Cortex of kidney (tissue), 1 donor: ENCODE data around the gene FAM149A.

Experiments used
- DNase-seq: peaks from one replicate; lab custom pipeline; 2025; lab: John Stamatoyannopoulos, UW

Gene FAM149A

DNA sequence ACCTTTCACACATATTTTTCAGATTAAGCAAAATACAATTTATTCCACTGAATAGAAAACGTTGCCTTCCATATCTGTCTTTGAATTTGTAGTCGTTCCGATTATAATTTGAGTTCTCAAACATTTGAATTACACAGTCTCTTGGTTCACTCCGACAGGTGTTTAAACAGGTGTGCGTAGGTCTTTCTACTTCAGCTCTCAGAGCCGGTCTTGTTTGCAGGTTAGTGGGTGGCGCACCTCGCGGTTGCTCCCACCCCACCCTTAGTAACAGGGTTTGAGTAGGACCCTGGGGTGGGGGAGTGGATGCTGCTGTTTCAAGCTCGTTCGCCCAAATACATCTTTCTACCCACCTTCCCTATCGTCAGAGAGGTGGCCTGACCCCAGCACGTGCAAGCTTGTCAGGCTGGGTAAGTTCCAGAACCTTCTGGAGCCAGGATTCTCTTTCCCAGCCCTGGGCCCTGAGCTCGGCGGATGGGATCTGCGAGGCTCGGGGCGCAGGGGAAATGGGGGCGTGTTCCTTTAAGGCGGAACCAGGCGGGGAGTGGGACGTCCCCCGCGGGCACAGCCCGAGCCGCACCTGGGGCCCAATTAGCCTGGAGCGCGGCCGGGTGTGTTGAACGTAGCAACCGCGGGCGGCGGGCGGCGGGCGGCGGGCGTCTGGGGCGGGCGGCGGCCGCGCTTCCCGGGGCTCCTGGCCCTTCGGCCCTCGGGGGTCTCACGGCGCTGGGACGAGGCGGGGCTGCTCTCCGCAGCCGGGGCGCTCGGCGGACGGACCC lies at the start of gene FAM149A:
FAM149A (plus strand) TSS at position 591 of the 776 bp plus-strand sequence.
- no peak for DNase-seq

DNA sequence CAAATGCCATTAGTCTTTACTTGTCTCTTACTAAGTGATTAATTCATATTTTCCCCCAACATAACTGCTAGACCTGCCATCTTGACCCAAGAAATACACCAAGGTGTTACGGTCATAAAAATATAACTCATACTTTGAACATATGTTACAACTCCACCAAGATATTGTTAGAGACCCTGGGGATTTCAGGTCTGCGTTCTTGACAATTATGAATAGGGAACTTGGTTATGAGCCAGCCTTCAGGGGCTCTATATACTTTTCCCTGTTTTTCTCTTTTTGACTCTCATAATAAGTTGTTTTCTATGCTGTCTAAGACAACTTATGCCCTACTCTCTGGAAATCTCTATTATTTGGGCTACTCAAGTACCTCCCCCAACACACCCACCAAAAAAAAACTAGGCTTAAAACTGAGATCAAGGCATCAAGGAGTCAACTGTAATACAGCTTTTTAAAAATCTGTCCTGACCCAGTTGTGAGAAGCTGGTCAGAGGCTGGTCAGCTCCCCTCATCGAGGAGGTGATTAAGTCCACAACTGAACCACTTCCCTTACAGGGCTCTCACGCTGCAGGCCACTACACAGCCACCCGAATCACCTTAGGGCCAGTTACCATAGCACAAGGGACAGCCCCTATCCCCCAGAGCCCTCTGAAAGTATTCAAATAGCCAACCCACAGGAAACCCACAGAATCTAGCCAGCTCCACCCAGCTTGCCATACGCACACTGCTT lies 46.1 kb upstream of the FAM149A start:
- DNase-seq, result no peak

DNA sequence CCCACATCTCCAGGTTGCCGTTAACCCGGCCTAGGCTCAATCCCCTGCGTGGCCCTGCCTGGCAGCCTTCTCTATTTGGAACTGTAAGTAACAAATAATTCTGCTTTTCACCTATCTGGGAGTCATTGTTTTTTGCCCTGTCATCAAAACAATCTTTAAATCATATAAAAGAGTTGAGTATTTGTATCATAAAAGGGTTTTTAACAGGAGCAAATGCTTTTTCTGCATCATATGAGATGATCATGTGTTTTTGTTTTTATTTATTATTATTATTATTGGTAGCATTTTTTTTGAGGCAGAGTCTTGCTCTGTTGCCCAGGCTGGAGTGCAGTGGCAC lies 45.6 kb upstream of the FAM149A start:
- no peak for DNase-seq

DNA sequence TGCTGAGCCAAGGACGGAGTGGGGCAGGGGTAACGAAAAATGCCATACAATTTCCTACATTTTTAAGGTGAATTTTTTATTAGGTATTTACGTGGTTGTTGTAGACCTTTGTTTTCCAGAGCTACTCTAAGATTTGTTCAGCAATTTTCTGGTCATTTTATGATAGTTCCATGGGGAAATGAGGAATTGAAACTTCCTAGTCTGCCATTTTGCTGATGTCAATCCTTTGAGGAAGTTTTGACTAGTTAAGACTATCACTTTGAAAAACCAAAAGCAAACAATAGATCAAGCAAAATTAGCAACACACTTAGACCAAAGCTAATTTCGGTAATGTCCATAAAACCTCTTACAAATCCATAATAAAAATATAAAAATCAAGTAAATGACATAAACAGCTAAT lies 42.6 kb upstream of the FAM149A start:
- DNase-seq, result no peak

DNA sequence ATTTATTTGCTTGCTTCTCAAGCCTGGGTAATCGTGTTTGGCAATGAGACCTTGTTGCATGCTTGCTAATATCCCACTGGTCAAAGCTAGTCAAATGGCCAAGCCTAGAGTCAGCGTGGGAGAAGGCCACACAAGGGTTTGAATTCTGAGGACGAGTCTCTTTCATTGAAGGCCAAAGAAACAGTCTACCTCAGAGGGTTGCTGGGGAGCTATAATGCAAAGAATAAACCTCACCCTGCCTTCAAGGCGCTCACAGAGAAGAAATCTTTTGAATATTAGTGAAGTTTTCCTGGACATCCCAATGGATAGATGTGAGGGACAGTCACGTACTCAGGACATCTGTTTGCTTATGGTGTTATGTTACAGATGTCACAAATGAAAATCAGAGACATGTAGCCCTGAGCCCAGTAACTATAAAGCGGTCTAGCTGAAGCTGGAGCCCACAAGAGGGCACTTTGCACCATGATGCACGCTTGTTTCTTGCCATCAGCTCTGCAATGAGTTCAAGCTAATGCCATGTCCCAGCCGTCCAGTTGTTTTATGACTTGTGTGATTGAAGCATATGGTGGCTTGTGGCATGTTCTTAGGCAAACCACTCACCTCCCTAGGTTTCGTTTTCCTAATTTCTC lies 36.6 kb upstream of the FAM149A start:
- DNase-seq, result no peak

DNA sequence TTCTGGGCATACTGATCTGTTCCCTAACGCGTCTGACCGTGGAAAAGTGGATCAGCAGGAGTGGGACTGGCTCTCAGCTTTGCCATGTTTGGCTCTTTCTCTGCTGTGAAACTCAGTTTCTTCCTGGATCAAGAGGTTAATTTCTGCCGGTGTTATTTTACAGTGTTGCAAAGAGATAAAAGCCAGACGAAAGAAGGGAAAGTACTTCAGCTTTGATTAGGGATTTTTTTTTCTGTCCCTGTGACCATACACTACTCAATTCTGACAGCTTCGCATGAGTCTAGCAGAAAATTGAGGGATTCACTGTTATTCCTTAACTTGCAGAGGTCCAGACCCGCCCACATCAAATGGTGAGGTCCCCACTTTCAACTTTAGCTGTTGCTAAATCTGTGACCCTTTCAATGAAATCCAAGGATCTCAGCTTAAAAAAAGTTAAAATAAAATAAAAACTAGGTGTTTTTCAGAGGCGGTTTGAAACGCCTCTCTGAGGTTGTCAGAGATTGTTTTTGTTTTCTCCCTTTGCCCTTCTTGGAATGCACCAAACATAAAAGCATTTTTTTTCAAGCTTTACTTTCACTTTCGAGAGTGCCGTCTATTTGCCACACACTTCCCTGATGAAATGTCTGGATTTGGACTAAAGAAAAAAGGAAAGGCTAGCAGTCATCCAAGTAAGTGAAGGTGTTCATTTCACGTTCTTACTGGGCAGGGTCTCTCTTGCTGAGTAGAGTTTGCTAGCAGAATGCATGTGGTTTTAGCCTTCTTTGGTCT lies 35.7 kb upstream of the FAM149A start, which contains the start of gene TLR3:
TLR3 (plus strand) TSS at position 576 of the 768 bp plus-strand sequence. CDS start 7,464 bp downstream, outside the sequence.
- no peak for DNase-seq

DNA sequence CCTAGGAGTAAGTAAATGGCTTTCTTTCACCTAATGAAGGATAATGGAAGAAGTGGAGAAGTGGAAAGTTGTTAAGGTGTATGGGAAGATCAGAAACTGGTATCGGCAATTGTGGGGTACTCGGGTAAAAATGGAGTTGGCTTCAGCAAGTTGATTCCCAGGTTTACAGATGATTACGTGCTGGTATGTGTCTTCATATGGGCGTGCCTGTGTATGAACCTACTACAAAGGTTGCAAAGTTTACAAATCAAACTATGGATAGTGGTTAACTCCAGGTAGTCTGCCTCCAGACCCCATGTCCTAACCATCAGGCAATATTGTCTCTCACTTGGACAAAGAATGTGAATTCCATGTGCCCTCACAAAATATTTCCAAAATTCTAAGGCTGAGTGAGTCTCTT lies 34.8 kb upstream of the FAM149A start:
- no peak for DNase-seq

DNA sequence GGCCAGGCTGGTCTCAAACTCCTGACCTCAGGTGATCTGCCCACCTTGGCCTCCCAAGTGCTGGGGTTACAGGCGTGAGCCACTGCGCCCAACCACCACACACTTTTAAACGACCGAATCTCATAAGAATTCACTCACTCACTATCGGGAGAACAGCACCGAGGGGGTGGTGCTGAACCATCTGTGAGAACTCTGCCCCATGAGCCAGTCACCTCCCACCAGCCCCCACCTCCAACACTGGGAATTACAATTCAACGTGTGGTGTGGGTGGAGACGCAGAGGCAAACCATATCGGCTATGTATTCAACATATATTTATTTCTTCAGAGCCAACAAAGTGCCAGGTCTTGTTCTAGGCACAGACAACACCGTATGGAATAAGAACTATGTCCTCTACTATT lies 32.0 kb upstream of the FAM149A start:
- no peak for DNase-seq

DNA sequence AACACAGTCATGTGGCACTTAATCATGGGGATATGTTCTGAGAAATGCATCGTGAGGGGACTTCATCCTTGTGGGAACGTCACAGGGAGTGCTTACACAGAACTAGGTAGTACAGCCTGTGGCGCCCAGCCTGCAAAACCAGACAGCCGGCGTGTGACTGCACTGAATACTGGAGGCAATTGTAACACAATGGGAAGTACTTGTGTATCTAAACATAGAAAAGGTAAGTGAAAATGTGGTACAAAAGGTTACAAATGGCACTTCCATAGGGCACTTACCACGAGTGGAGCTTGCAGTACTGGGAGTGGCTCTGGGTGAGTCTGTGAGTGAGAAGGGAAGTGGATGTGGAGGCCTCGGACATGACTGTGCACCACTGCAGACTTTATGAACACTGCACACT lies 30.3 kb upstream of the FAM149A start:
- DNase-seq, result no peak

DNA sequence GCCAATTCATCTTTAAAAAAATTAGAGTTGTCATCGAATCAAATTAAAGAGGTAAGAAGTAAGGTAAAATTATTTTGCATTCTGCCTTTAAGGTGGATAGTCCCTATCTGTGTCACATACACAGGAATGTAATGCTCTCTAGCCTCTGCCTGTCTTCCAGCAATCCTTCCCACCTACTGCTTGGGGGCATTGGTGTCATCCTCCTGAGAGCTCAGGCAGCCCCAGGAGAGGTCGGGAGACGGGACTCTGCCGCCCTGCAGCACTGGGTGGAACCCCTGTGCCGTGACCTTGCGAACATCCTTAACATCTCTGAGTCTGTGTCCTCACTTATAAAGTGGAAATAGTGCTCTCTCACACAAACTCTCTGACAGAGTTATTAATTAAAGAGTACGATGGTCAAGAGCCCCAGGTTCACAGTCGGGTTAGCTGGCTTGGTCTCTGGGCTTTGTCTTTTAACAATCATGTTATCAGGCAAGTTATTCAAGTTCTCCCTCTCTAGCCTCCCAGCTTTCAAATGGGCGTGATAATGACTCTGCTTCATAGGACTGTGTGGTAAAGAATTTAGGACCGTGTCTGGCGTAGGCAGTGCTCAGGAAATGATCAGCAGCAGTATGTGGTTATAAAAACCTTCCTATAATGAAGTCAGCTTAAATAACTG lies 25.4 kb upstream of the FAM149A start:
- DNase-seq, result no peak

DNA sequence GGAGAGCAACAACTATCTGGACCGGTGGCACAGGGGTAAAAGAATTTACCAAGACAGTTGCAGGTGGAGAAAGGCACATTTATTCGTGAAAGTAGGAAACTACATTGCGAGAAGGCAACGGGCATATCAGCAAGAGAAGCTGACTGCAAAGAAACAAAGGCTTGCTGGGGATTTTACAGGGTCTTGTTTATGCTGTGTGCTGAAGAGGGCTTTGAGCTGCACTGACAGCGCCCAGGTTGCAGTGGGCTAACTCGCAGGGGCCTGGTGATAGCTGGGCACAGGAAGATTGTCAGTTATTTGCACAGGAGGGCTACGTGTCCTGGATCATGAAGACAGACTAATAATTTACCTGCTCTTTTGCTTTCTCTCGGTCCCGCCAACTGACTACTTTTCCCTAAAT lies 24.8 kb upstream of the FAM149A start:
- DNase-seq, result no peak

DNA sequence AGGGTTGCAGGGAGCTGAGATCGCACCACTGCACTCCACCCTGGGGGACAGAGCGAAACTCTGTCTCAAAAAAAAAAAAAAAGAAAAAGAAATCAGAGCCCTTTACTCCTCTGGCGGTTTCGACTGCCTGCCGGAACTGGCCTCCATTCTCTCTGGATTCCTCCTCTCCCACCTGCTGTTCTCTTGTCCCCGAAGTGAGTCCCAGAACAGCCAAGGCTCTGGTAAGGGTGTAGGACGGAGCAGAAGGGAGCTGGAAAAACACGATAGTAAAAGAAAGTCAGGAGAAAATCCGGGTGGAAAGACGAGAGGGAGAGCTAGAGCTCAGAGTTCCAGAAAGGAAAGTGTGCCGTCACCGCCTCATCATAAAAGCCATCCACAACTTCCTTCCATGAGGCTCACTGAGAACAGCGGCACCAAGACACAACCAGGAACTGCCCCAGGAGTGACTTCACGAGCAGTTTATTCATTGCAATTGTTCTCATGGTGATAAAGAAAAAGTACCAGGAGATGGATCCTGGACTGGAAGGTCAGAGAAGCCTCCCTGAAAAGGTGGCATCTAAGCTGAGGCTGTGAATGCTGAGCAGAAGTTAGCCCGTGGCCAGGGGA lies 23.2 kb upstream of the FAM149A start:
- no peak for DNase-seq

DNA sequence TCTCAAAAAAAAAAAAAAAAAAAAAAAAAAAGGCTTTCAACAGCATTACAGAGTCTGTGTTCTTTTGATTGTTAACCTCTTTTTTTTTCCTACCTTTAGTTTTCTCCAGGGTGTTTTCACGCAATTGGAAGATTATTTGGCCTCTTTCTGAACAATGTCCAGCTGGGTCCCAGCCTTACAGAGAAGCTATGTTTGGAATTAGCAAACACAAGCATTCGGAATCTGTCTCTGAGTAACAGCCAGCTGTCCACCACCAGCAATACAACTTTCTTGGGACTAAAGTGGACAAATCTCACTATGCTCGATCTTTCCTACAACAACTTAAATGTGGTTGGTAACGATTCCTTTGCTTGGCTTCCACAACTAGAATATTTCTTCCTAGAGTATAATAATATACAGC lies 22.3 kb upstream of the FAM149A start:
- no peak for DNase-seq

DNA sequence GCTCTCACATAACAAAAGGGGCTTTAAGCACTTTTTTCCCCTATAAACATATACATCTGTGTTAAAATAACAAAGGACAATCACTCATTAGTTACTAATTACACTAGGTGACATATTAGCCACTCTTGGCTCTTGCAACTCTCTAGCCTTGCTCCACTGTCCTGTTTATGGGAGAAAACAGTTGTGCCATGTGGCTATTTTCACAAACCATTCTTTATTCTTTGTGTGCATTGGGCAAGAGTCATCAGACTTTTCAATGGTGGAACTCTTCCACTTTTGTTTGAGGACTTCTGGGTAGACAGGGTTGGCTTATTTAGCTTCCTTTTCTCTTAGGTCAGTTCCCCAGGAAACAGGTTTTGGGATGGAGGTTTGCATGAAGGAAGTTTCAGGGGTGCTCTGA lies 16.0 kb upstream of the FAM149A start:
- DNase-seq, result no peak

DNA sequence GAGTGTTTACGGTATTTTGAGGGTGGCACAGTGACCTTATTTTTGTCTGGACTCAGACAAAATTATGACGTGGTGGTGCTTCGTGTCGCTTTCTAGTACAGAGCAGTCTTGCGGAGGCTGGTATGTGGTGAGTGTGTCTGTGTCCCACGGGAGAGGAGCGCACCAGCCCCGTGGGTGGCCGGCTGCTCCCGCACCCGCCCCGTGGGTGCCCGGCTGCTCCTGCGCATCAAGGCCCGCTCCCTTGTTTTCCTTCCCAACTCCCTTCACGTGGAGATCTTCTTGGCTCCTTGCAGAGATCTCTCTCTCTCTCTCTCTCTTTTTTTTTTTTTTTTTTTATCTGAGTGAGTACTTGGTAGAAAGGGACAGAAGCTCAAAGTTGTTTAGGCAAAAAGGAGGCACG lies 12.2 kb upstream of the FAM149A start:
- no peak for DNase-seq

DNA sequence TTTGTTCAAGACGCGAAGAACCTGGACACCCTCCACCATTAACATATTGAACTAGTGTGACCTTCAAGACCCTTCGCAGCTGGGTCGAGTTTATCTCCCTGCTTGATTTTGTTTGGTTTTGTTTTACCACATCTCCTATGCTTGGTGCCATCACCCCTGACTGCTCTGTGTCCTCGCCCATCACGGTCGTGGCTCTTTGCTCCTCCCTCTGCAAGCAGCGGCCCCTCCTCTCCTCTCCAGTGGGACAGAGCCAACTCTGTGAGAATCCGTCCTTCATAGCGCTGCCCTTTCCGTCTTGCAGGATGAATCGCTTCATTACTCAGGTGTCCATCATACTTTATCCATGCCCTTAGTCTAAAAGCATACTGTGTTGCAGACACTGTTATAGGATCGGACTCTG lies 9.1 kb upstream of the FAM149A start:
- DNase-seq, result no peak

DNA sequence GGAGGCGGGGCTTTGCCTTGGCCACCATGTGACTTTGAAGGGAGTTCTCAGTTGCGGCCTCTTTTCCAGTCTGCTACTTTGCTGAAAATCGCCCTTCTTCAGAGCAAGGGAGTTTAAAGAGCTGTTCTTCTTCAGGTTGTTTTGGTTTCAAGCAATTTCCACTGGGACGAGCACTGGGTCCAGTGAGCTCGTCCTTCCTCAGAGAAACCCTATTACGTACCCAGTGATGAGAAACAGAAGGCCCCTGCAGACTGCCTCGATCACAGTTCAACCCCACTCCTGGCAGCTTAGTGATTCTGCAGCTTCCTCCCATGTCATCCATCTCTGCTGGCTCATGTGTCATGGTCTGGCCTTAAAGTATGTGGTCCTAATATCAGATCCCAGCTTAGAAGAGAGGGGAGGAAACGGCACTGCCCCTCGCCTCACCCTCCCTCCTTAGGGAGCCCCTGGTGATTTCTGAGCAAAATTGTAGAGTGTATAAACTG lies 7.8 kb upstream of the FAM149A start:
- no peak for DNase-seq

DNA sequence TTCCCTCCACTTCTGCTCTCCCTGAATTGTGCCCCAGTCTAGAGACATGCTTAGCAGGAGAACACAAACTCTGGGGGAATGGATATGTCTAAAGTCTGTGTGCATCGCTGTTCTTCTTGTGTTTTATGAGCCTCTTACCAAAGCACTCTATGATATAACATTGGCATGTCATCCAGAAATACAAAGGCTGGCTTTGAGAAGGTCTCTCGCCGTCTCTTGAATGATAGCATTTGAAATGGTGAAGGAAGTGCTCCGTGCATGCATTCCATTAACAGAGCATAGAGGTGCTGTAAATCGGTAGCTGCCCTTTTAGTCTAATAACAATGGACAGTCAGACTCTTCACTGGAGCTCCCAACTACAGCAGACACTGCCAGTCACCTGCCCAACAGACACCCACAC lies 7.1 kb upstream of the FAM149A start:
- DNase-seq, result no peak

DNA sequence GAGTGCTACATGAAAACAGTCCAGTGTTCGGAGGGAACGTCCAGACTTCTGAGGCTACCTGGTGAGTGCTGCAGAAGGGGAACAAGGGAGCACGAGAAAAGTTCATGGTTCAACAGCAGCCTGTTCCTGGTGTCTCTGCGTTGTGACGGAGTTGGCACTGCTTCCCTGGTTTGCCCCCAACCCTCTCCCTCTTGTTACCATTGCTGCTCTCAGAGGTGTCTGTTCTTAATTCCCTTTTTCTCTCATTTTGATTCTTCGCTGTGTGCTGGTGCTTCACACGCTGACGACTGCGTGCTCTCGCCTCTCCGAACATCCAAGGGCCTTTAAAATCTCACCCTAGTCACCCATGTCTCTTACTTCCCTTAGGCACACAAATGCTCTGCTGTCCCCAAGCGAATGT lies 1.6 kb upstream of the FAM149A start:
- DNase-seq, result no peak

DNA sequence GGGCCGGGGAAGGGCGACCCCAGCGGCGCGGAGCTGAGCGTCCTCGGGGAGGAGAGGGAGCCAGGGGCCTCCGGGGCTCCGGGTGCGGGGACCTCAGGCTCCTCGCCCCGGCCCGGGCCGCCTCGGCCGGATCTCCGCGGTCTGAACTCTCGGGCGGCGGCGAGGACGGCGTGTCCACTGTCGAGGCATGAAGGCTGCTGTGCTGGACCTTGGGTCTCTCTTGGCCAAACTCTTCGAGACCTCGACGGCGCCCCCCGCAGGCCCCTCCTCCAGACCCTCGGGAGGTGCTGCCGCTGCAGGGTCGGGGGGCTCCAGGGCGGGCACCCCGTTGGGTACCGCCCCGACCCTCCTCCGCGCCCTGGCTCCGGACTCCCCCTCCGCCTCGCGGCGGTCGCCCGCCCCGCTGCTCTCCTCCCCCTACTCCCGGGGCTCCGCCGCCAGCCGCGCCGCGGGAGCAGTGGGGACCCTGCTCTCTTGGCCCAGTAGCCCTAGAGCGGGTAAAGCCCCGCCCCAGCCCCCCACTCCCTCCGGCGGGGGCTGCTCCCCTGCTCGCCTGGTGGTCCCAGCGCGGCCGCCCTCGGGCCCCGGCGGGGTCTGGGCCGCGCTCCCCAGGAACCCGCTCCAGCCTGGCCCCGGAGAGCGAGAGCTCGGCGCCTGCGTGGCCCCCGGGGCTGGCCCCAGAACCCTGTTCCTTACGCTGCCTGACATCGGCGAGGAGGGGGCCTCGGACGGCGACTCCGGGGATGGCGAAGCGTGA lies 564 bp downstream of the FAM149A start:
- DNase-seq, result no peak
